Measurements from ENCODE around the gene KLHL14.

Gene KLHL14

GRCh38 chr18:32629292-32629691 is 143.5 kb downstream of the KLHL14 start:
- DNase-seq: no peak

GRCh38 chr18:32624182-32624723 is 148.6 kb downstream of the KLHL14 start:
- no peak for DNase-seq

GRCh38 chr18:32623563-32623962 is 149.3 kb downstream of the KLHL14 start:
- no peak for DNase-seq

All from activated effector memory CD4-positive, alpha-beta T cell treated with anti-CD3 and anti-CD28 coated beads, Interleukin-2, amount 50 U/mL, for 16 hours (primary cell).